Parietal lobe (tissue), 2 donors: Measurements from ENCODE around the gene TNS1. TPM values are rescaled to one million over a fixed set of nuclear protein-coding genes. Genes with fewer than 3 reads are reported as not detected.

ENCODE experiments used
- small RNA-seq: library from RNA; depleted of rRNA; stranded (forward); fragments of <200 nt; gene quantifications from one replicate; pipeline ENCODE3, GENCODE V24; 2014; ENCODE audit warnings: low replicate concordance
- total RNA-seq: library from RNA; depleted of rRNA; stranded (reverse); fragments of >200 nt; gene quantifications from one replicate; pipeline ENCODE4 v1.2.3, GENCODE V29; 2014

Gene TNS1
- total RNA-seq, result 10.3 TPM

DNA sequence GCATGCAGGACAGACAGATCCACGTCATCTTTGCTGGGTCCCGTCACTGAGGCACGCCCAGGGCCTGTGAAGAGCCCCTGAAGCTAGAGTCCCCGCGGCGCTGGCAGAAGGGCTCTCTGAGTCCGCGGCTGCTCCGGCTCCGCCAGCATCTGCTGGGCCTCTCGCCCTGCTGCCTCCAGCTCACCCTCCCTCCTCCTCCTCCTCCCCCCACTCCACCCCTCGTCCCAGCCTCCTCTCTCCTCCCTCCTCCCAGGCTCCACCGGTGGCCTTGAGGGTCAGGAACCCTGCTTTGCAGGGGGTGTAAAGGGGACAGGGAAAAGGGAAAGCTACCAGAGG is at the start of gene TNS1:
TNS1 (minus strand) TSS at position 151 of the 336 bp plus-strand sequence; CDS start at position 28, 123 bp downstream.

Small RNA genes lying within 50 kb of the gene (small RNA-seq; reads per million reads assigned to genes)
- not detected for gene MIR6809

Other genes with a start within 250 kb of the TNS1 start
- gene RUFY4, start 66.3 kb upstream of the TNS1 start, total RNA-seq, result not detected
- not detected for gene CXCR2, start 123.0 kb upstream of the TNS1 start, total RNA-seq
- gene CXCR1, start 164.0 kb upstream of the TNS1 start, total RNA-seq, result 0.31 TPM
- 153 TPM for gene ARPC2, start 214.2 kb upstream of the TNS1 start, total RNA-seq